Right atrium auricular region (tissue), 2 donors: ENCODE data around the gene TMEM267. TPM values are rescaled to one million over a fixed set of nuclear protein-coding genes. Genes with fewer than 3 reads are reported as not detected.
"Not testable (repeated sequence)": the region's sequence is repeated elsewhere in the genome, so short reads cannot be mapped to it uniquely, and the experiment has no call there.

ENCODE experiments used
- DNase-seq: peaks from one replicate; pipeline ENCODE4 v3.0.0-alpha.2; 2019; ENCODE audit warnings: low spot score
- H3K27ac ChIP-seq, 2 donors: fragments of 200-600 bp; sonication (generic); 1 replicate in 1 of 2; 2 replicates in 1 of 2; pipeline ENCODE4 v1.5.1; 2016 to 2019
- H3K27me3 ChIP-seq, 2 donors: fragments of 200-600 bp; sonication (generic); one replicate each; pipeline versions ENCODE4 v1.5.1 to v1.6.0; 2017 to 2019
- H3K36me3 ChIP-seq: fragments of 200-600 bp; sonication (generic); one replicate; pipeline ENCODE4 v1.5.1; 2016
- H3K4me1 ChIP-seq, 2 donors: fragments of 200-600 bp; sonication (generic); one replicate each; pipeline versions ENCODE4 v1.5.1 to v1.6.0; 2017 to 2019
- H3K4me3 ChIP-seq, 2 donors: fragments of 200-600 bp; sonication (generic); 1 replicate in 1 of 2; 2 replicates in 1 of 2; pipeline ENCODE4 v1.5.1; 2017 to 2019; ENCODE audit warnings: mild to moderate bottlenecking in 1 of 2, moderate library complexity in 1 of 2
- H3K9me3 ChIP-seq, 2 donors: fragments of 200-600 bp; sonication (generic); one replicate each; pipeline ENCODE4 v1.5.1; 2019
- CTCF ChIP-seq, 2 donors: fragments of 200-600 bp; sonication (generic); IDR thresholded peaks; one replicate each; pipeline ENCODE4 v1.5.1; 2019; ENCODE audit warnings: antibody characterized with exemption in 2 of 2
- total RNA-seq, 2 donors: library from RNA; depleted of rRNA; stranded (reverse); fragments of >200 nt; gene quantifications; one replicate each; pipeline ENCODE4 v1.1.0, GENCODE V29; 2016

Gene TMEM267
- total RNA-seq, 2 donors from 2014 or later, result 6.0 to 10.4 TPM

DNA sequence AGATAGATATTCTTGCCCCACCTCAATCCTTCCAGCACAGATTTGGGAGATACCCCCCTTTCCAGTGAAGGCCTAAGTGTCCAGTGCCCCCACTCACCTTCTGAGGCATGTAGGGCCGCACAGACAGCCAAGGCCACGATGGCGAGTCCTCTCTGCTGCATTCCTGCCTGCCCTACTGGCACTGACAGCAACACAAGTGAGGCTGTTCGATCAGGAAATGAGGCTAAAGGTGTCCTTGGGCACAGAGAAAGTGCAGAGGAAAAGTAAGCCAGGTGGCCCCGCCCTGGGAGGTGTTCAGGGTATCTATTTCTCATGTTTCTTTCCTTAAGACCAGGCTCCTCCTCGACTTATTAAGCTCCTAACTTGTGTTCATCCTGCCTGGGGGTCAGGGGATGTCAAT, 71.5 kb downstream of the TMEM267 start, which contains the start of gene CCL28:
TSS of gene CCL28 (minus strand) at position 236 of the 400 bp plus-strand sequence. CDS start at position 161, 75 bp downstream.
- H3K9me3 ChIP-seq, result no peaks in the 10 kb centered on the region
- no peak for DNase-seq
- TF ChIP-seq CTCF (IDR thresholded peaks at IDR 0.05), result no peak
- H3K36me3 ChIP-seq, result no peaks in the 10 kb centered on the region
- H3K27ac ChIP-seq, result no peak within 1 kb of the TSS
- H3K4me3 ChIP-seq, result no peak within 1 kb of the TSS
- H3K27me3 ChIP-seq, result no peaks in the 10 kb centered on the region
- H3K4me1 ChIP-seq, result no peaks in the 10 kb centered on the region

GRCh38 chr5:43411495-43411894, 72.2 kb downstream of the TMEM267 start:
- no peak for DNase-seq
- no peak for TF ChIP-seq CTCF (IDR thresholded peaks at IDR 0.05)
- Histone ChIP-seq H3K27ac (no peak overlapping the region), H3K4me1 (no peaks in the 10 kb centered on the region), H3K27me3 (no peaks in the 10 kb centered on the region), H3K36me3 (no peaks in the 10 kb centered on the region), H3K4me3 (no peak overlapping the region), H3K9me3 (no peaks in the 10 kb centered on the region)

GRCh38 chr5:43410414-43410813, 73.3 kb downstream of the TMEM267 start:
- Histone ChIP-seq H3K9me3 (no peaks in the 10 kb centered on the region), H3K27ac (no peak overlapping the region), H3K4me1 (no peaks in the 10 kb centered on the region), H3K4me3 (no peak overlapping the region), H3K36me3 (no peaks in the 10 kb centered on the region), H3K27me3 (no peaks in the 10 kb centered on the region)
- no peak for TF ChIP-seq CTCF (IDR thresholded peaks at IDR 0.05)
- no peak for DNase-seq

- no peak for TF ChIP-seq CTCF (IDR thresholded peaks at IDR 0.05)
- no peak for DNase-seq
- no peaks in the 10 kb centered on the region for H3K4me1 ChIP-seq
- H3K36me3 ChIP-seq, result no peaks in the 10 kb centered on the region
- no peaks in the 10 kb centered on the region for H3K9me3 ChIP-seq
- H3K27me3 ChIP-seq, result no peaks in the 10 kb centered on the region
- H3K4me3 ChIP-seq, result no peak overlapping the region
- H3K27ac ChIP-seq, result no peak overlapping the region
Observed at GRCh38 chr5:43409809-43410271, 73.8 kb downstream of the TMEM267 start.

DNA sequence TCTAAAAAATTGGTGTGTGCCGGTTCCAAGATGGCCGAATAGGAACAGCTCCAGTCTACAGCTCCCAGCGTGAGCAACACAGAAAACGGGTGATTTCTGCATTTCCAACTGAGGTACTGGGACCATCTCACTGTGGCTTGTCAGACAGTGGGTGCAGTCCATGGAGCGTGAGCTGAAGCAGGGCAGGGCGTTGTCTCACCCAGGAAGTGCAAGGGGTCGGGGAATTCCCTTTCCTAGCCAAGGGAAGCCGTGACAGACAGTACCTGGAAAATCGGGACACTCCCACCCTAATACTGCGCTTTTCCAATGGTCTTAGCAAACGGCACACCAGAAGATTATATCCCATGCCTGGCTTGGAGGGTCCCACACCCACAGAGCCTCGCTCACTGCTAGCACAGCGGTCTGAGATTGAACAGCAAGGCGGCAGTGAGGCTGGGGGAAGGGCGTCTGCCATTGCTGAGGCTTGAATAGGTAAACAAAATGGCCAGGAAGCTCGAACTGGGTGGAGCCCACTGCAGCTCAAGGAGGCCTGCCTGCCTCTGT, 81.1 kb downstream of the TMEM267 start:
- not testable (repeated sequence) for H3K4me1 ChIP-seq, H3K36me3 ChIP-seq, DNase-seq, H3K27ac ChIP-seq, H3K4me3 ChIP-seq, H3K9me3 ChIP-seq, H3K27me3 ChIP-seq

DNA sequence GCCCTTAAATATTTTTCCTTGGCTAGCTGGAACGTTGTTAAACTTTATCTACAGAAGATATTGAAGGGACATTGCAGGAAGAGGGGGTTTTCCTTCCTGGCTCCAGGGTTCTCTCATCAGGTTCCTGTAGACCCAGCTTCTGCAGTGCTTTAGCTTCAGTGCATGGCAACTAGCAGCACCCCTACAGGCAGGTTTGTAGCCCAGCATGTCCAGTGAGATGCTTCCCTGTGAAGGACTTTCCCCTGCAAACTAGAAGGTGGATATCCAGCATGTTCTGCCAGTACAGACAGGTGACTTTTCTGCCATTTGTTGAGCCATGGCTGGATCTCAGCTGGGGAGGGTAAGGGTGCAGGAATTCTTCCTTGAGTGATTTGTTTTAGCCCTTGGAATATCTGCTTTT, 81.8 kb downstream of the TMEM267 start:
- DNase-seq, result no peak
- no peak for TF ChIP-seq CTCF (IDR thresholded peaks at IDR 0.05)
- Histone ChIP-seq H3K9me3 (no peaks in the 10 kb centered on the region), H3K4me1 (peaks cover 0 to 5% of the 10 kb centered on the region in 2 donors), H3K4me3 (no peak overlapping the region), H3K27me3 (peaks cover 0 to 2% of the 10 kb centered on the region in 2 donors), H3K27ac (no peak overlapping the region), H3K36me3 (no peaks in the 10 kb centered on the region)
